Duodenal mucosa (tissue), 2 donors: ENCODE data around the gene C20orf204.
A peak's percentile ranks its signal among the peaks of the same experiment; 100 is the strongest.

Experiments
- H3K27ac ChIP-seq: one replicate; pipeline ENCODE4 v1.7.0; 2013; ENCODE audit warnings: low read depth, low read length
- H3K27me3 ChIP-seq, 2 donors: one replicate each; pipeline ENCODE4 v1.7.0; 2013; ENCODE audit warnings: low read length in 2 of 2, control low read depth in 1 of 2; ENCODE audit not compliant: insufficient read depth in 2 of 2, control insufficient read depth in 1 of 2
- H3K36me3 ChIP-seq, 2 donors: one replicate each; pipeline ENCODE4 v1.7.0; 2013; ENCODE audit warnings: low read length in 2 of 2, control low read depth in 1 of 2; ENCODE audit not compliant: insufficient read depth in 2 of 2, control insufficient read depth in 1 of 2
- H3K4me1 ChIP-seq, 2 donors: one replicate each; pipeline ENCODE4 v1.7.0; 2013; ENCODE audit warnings: low read length in 2 of 2, control low read depth in 1 of 2; ENCODE audit not compliant: insufficient read depth in 2 of 2, control insufficient read depth in 1 of 2
- H3K4me3 ChIP-seq, 2 donors: one replicate each; pipeline ENCODE4 v1.7.0; 2013; ENCODE audit warnings: low read length in 2 of 2, low read depth in 1 of 2
- H3K9ac ChIP-seq, 2 donors: one replicate each; pipeline ENCODE4 v1.7.0; 2013; ENCODE audit warnings: low read length in 2 of 2, low read depth in 1 of 2
- H3K9me3 ChIP-seq, 2 donors: one replicate each; pipeline ENCODE4 v1.7.0; 2013; ENCODE audit warnings: low read length in 2 of 2, control low read depth in 1 of 2; ENCODE audit not compliant: control insufficient read depth in 1 of 2

Gene C20orf204

GRCh38 chr20:64037199-64037497, 1.2 kb downstream of the C20orf204 start:
- H3K27me3 ChIP-seq, result peaks cover 47 to 57% of the 10 kb centered on the region in 2 donors
- no peaks in the 10 kb centered on the region for H3K9me3 ChIP-seq
- H3K9ac ChIP-seq, result no peak overlapping the region
- H3K4me3 ChIP-seq, result no peak overlapping the region
- no peak overlapping the region for H3K27ac ChIP-seq
- peaks cover 18 to 29% of the 10 kb centered on the region in 2 donors for H3K36me3 ChIP-seq
- peaks cover 7 to 28% of the 10 kb centered on the region in 2 donors for H3K4me1 ChIP-seq

DNA sequence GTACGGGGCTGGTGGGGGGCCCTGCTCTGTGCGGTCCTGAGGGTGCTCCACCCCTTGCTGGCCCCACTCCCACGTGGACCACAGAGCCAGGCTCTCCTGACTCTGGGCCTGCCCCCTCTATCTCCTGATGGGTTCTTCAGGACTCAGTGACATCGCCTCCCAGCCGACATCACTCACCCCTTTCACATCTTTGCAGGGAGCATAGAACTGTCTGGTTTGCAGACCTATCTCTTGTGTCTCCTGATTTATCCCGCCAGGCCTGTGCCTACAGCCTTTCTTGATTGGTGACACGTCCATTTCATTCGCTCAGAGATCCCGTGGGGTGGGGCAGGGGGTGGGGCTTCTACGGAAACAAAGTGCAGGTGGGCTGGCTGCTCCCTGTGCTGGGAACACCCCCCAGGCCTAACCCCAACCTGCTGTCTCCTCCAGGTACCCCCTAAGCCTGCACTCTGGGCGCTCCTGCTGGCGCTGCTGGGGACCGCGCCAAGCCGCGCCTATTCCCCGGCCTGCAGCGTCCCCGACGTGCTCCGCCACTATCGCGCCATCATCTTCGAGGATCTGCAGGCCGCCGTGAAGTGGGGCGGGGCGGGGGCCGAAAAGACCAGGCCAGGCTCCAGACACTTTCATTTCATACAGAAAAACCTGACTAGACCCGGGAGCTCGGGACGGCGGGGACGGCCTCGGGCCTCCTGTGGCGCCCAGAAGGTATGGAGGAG, 1.7 kb downstream of the C20orf204 start:
- peaks cover 7 to 28% of the 10 kb centered on the region in 2 donors for H3K4me1 ChIP-seq
- peaks cover 49 to 57% of the 10 kb centered on the region in 2 donors for H3K27me3 ChIP-seq
- no peaks in the 10 kb centered on the region for H3K9me3 ChIP-seq
- peaks cover 14 to 24% of the 10 kb centered on the region in 2 donors for H3K36me3 ChIP-seq
- no peak overlapping the region for H3K27ac ChIP-seq
- no peak overlapping the region for H3K9ac ChIP-seq
- H3K4me3 ChIP-seq, result no peak overlapping the region

GRCh38 chr20:64038224-64038564, 2.2 kb downstream of the C20orf204 start:
- Histone ChIP-seq H3K9me3 (no peaks in the 10 kb centered on the region), H3K36me3 (peaks cover 10 to 18% of the 10 kb centered on the region in 2 donors), H3K27ac (no peak overlapping the region), H3K4me3 (peak overlapping the region in 1 of 2 donors; percentile 55), H3K9ac (no peak overlapping the region), H3K4me1 (peaks cover 7 to 28% of the 10 kb centered on the region in 2 donors), H3K27me3 (peaks cover 47 to 57% of the 10 kb centered on the region in 2 donors)

GRCh38 chr20:64038565-64039292, 2.7 kb downstream of the C20orf204 start:
- no peak overlapping the region for H3K9ac ChIP-seq
- peak overlapping the region; percentile 55 to 58 for H3K4me3 ChIP-seq
- H3K36me3 ChIP-seq, result peaks cover 7 to 15% of the 10 kb centered on the region in 2 donors
- peaks cover 46 to 62% of the 10 kb centered on the region in 2 donors for H3K27me3 ChIP-seq
- no peaks in the 10 kb centered on the region for H3K9me3 ChIP-seq
- no peak overlapping the region for H3K27ac ChIP-seq
- H3K4me1 ChIP-seq, result peaks cover 7 to 28% of the 10 kb centered on the region in 2 donors

DNA sequence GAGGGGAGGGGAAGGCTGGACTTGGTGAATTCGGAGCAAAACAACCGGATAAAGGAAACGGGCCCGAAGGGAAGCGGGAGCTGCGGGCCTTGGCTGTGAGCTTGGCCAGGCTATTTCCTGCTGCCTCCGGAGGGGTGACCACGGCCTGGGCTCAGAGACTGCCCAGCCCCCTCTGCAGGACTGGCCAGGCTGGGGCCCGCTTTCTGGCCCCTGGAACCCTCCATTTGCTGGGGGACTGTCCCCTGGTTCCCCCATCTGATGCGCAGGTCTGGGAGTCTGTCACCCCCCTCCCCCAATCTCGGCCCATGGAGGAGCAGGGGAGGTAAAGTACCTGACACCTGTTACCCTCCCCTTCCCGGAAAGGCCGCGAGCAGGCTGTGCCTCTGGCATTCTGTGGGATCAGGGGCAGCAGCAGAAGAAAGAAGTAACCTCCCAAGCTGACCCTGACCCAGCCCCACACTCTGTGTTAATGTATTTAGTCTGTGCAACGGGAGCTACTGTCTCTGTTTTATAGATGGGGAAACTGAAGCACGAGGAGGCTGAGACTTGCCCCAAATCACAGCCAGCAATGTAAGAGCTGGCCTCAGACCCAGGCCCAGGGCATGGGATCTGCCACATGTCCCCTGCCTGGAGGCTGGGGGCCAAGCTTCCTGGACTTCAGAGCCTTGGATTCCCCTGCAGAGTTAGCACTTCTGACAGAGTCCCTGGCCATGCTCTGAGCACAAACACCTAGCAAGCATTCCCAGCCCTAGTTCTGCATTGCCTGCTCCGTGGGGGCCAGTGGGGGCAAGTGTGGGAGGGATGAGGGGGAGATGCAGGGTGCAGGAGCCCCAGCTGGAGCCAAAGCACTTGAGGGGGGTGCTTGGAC, 3.5 kb downstream of the C20orf204 start:
- Histone ChIP-seq H3K4me1 (peaks cover 7 to 22% of the 10 kb centered on the region in 2 donors), H3K36me3 (peaks cover 0 to 8% of the 10 kb centered on the region in 2 donors), H3K27ac (no peak overlapping the region), H3K9me3 (no peaks in the 10 kb centered on the region), H3K27me3 (peaks cover 48 to 68% of the 10 kb centered on the region in 2 donors), H3K4me3 (peak overlapping the region in 1 of 2 donors; percentile 55), H3K9ac (no peak overlapping the region)

DNA sequence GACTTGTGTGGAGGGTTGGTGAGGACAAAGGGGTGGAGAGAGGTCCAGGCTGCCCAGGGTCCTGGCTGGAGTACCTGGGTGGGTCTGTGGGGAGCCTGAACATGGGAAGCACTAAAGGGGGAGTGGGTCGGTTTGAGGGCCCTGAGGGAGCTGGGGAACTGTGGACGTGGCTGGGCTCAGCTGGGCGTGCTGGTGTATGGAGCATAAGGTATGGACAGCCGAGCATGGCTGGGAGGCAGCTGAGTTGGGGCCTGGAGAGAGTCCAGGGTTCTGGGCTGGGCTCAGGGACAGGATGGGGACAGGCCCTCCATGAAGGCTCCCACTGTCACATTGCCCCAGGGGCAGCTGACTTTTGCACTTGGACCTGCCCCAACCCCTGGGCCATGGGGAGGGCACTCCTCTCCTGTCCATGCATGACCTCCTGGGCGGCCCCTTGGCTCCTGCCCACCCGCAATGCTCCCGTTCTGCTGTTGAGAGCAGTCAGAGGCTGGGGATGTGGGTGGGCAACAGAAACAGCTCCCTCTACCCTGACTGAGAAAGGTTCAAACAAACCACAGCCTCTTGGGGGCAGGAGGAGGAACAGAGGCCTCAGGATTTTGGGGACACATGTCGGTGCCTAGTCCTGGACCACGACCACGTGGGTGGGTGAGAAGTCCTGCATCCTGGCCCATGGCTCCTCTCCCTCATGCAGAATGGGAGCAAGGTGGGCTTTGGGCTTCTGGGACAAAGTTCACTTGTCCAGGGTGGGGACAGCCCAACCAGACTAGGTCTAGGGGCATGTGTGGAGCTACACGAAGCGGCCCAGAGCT, 4.5 kb downstream of the C20orf204 start:
- Histone ChIP-seq H3K9ac (no peak overlapping the region), H3K4me3 (no peak overlapping the region), H3K36me3 (no peaks in the 10 kb centered on the region), H3K27me3 (peaks cover 53 to 75% of the 10 kb centered on the region in 2 donors), H3K4me1 (peaks cover 7 to 22% of the 10 kb centered on the region in 2 donors), H3K27ac (no peak overlapping the region), H3K9me3 (no peaks in the 10 kb centered on the region)

DNA sequence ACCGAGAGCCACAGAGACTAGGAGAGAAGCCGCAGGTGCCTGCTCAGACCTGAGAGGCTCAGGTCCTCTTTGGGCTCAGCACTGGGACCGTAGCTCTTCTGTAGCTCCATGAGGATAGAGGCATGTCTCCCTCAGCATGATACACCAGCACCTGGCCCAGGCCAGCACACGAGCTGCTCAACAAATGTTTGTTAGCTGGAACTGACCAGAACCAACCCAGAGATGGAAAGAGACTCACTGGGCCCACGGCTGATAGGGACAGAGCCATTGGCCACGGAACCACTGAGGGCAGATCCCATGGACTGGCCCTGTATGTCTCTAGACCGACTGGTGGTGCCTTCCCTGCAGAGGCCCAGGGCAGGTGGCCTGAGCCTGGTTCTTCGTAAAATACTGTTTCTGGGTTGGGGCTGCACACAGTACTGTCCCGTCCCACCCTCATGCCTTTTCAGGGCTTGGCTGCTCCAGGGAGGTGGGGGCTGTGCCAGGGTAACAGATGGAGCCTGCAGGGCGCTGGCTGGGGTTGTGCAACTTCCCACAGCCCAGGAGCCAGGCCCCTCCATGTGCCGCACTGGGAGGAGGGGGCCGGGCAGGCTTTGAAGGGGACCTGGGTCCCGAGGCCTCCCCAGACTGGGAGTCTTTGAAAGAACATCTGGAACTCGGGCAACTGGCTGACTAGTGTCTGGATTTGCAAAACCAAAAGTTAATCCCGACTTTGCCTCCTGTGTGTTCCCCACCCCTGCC, 5.2 kb downstream of the C20orf204 start:
- Histone ChIP-seq H3K36me3 (no peaks in the 10 kb centered on the region), H3K9ac (no peak overlapping the region), H3K4me3 (no peak overlapping the region), H3K4me1 (peaks cover 7 to 15% of the 10 kb centered on the region in 2 donors), H3K27me3 (peaks cover 58 to 75% of the 10 kb centered on the region in 2 donors), H3K27ac (no peak overlapping the region), H3K9me3 (no peaks in the 10 kb centered on the region)

GRCh38 chr20:64041781-64042053, 5.7 kb downstream of the C20orf204 start:
- Histone ChIP-seq H3K27ac (no peak overlapping the region), H3K4me1 (peaks cover 7 to 12% of the 10 kb centered on the region in 2 donors), H3K4me3 (peak overlapping the region; percentile 17 to 55), H3K36me3 (no peaks in the 10 kb centered on the region), H3K9ac (no peak overlapping the region), H3K9me3 (no peaks in the 10 kb centered on the region), H3K27me3 (peaks cover 57 to 75% of the 10 kb centered on the region in 2 donors)

DNA sequence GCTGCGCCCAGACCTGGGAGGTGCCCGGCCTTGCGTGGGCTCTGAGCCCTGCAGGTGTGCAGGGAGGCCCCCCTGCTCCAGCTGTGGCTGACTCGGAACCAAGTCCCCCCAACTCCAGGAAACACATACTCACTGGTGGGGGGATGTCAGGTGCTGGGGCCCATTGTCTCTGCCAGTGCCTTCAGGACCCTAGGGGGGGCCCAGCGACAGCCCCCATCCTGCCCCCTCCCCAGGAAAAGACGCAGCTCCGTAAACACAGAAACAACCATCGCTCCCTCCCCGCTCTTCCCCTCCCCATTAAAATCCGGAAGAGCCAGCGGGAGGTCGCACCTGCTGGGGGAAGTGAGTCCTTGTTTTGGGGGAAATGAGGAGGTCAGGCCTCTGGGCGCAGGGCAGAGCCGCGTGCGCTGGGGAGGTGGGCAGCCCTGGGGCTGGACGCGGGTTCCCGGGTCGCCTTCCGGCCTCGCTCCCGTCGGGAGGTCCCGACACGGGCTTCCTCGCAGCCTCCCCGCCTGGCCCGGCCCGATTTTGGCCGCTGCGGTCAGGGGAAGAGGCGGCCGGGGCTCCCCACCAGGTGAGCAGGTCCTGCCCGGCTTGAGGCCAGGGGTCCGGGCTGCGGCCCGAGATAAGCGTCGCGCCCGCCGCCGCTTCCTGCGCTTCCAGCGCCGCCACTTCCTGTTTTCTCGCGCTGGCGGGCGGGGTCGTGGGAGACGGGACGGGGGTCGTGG, 6.2 kb downstream of the C20orf204 start:
- no peaks in the 10 kb centered on the region for H3K9me3 ChIP-seq
- no peaks in the 10 kb centered on the region for H3K36me3 ChIP-seq
- H3K27me3 ChIP-seq, result peaks cover 56 to 74% of the 10 kb centered on the region in 2 donors
- peaks cover 7% of the 10 kb centered on the region in 2 donors for H3K4me1 ChIP-seq
- H3K27ac ChIP-seq, result no peak overlapping the region
- H3K9ac ChIP-seq, result no peak overlapping the region
- H3K4me3 ChIP-seq, result peak overlapping the region; percentile 17 to 55
